A673 (cell line): ENCODE data around the gene BOD1L2.

Experiments used
- CTCF ChIP-seq: fragments of 300-800, 200-600 bp; sonication (generic); conservative IDR thresholded peaks from 2 replicates; pipeline ENCODE4 v1.5.1; 2017; ENCODE audit warnings: low read depth, mild to moderate bottlenecking, antibody characterized with exemption, low read length, moderate library complexity, mixed read lengths
- EZH2 ChIP-seq: fragments of 200-600 bp; sonication (generic); IDR thresholded peaks from 2 replicates; pipeline ENCODE4 v1.6.1; 2017; ENCODE audit warnings: borderline replicate concordance, low read depth, mild to moderate bottlenecking, mixed read lengths, antibody characterized with exemption, low read length; ENCODE audit not compliant: poor library complexity, severe bottlenecking

GRCh38 chr18:57194622-57195021 lies 47.7 kb downstream of the BOD1L2 start:
- no peak for TF ChIP-seq CTCF
- TF ChIP-seq EZH2: no peak
